GM18951 (cell line): Measurements from ENCODE around the gene BRPF3.
A peak's percentile ranks its signal among the peaks of the same experiment; 100 is the strongest.

Experiments used
- POLR2A ChIP-seq: IDR thresholded peaks from 4 replicates; pipeline ENCODE4 v1.6.1; 2011; ENCODE audit warnings: mild to moderate bottlenecking; ENCODE audit not compliant: insufficient read length, insufficient read depth; ENCODE audit errors: extremely low read depth
- in situ Hi-C: fragments of 300-500 bp; cut with MboI; formaldehyde crosslinking; loops from one replicate; pipeline ENCODE4 v1.12.0; 2022; ENCODE audit warnings: low sequenced_read_pairs, mixed read lengths, inconsistent platforms; ENCODE audit not compliant: unreplicated experiment

BRPF3 gene

DNA sequence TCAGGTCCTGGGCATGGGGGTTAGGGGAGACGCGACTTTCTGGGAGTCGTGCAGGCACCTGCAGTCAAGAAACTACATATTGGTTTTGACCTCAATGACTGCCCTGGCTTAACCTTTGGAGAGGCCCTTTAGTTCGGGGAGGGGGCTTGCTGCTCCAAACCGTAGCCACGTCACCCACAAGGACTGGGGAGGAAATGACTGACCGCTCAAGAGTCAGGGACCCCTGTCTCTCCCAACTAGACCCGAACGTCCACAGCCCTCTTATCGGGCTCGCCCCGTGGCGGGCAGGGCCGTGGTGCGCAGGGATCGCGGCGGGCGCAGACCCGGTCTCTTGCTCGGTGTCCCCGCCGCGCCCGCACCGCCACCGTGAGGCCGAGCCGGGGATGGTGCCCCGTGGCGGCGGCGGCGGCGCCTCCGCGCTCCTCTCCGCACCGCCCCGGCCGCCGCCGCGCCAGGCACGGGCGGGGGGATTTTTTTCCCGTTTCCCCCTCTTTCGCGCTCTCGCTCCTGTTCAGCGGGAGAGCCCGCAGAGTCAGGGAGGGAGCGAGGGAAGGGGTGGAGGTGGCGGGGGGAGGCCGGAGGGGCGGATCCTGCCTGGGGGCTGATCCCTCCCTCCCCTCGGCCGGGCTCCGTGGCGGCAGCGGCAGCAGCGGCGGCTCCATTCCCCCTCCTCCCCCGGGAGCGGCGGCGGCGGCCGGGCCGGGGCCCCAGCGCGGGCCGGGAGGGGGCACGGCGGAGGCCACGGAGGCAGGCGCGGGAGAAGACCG lies at the start of gene BRPF3:
Gene BRPF3, plus strand, starts transcription at position 632 of the 767 bp plus-strand sequence. CDS start 3,579 bp downstream, outside the sequence.
- TF ChIP-seq POLR2A, result peak; percentile 57
- in situ Hi-C loops, result loop anchor here (10.0 kb wide), 1 partner anchor 71 kb away; no protein-coding TSS in a partner anchor

DNA sequence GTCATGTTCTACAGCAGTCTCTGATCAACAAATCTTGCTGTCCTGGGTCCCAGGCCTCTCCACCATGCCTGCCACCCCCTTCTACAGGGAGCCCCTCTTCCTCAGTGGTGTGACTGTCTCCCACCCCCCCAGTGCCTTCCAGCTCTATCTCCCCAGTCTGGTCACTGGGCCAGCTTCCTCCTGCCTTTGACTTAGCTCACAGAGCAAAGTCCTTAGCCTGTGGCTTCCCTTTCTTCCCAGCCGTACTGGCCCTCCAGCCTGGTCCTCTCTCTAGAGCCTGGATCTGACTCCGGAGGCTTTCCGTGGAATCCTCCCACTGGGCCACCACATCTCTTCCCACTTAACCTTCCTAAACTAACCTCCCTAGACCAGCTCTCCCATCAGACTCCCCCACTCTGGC lies 49.2 kb upstream of the BRPF3 start:
- in situ Hi-C loops, result no loop called here
- TF ChIP-seq POLR2A, result no peak

DNA sequence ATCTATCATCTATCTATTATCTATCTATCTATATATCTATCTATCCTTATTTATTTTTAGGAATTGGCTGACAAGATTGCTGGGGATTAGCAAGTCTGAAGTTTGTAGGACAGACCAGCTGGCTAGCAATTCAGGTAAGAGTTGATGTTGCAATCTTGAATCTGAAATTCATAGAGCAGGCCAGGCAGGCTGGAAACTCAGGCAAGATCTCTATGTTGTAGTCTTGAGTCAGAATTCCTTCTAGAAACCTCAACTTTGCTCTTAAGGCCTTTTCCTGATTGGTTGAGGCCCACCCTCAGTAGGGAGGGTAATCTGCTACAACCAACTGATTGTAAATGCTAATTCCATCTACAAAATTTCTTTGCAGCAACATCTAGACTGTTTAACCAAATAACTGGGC lies 47.1 kb upstream of the BRPF3 start:
- in situ Hi-C loops, result no loop called here
- no peak for TF ChIP-seq POLR2A

DNA sequence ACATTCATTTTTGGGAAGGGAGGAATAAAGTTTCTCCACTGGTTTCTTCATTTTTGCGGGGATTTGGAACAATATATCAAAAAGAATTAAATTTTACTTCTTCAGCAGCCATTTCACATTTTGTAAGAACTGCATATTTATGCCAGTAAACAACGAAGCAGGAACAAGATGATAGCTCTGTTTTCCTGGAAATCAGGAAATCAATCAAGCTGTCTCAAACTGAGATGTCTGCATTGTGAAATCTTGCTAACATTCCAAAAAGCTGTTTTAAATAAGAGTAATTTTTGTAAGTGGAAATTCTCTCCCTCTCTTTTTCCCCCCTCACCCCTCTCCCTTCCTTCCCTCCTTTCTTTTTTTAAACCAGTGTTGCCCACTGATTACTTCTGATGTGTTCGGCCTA lies 46.3 kb upstream of the BRPF3 start:
- no peak for TF ChIP-seq POLR2A
- in situ Hi-C loops, result no loop called here

DNA sequence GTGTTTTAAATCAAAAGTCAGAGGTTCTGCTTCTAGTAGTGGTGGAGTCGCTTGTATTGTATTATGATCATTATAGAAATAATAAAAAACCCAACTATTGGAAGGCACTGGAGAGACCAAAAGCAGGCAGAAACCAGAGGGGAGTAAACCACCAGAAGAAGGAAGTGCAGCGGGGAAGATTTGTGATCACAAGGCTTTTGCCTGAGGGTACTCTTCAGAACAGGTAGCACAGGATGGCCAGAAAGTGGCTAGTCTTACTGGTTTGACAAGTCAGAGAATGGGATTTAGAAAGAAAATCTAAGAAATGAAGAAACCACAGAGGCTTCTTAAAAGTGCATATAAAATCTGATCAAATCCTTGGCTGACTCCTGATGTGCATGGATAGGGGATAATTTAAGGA lies 42.3 kb upstream of the BRPF3 start:
- in situ Hi-C loops, result no loop called here
- TF ChIP-seq POLR2A, result no peak

DNA sequence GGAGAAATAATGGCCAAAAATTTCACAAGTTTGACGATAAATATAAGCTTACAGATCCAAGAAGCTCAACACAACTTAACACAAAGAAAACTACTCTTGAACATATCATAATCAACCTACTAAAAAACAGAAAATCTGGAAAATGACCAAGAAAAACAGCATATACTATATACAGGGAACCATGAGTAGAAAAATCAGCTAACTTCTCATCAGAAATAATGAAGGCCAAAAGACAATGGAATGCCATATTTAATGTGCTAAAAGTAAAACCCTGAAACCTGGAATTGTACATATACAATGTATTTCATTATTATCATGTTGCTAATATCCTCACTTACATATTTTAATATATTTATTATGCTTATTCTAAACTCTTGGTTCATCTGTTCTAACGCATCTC lies 40.9 kb upstream of the BRPF3 start:
- TF ChIP-seq POLR2A, result no peak

DNA sequence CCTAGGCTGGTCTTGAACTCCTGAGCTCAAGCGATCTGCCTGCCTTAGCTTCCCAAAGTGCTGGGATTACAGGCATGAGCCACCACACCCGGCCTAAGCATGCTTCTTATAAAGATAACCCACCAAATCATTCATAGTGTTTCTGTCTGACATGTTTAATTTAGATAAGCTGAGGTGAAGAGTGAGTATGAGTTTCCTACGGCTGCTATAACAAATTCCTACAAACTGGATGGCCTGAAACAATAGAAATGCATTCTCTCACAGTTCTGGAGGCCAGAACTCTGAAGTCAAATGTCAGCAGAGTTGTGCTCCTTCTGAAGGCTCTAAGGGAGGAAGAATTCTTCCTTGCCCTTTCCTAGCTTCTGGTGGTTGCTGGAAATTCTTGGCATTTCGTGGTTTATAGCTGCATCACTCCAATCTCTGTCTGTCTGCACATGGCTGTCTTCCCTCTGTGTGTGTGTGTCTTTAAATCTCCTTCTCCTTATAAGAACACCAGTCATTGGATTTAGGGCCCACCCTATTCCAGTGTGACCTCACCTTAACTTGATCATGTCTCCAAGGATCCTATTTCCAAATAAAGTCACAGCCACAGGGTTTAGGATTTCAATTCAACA lies 36.3 kb upstream of the BRPF3 start:
- TF ChIP-seq POLR2A, result no peak
- in situ Hi-C loops, result no loop called here

More for the DNA sequence above, 40.9 kb upstream of the BRPF3 start:
- in situ Hi-C loops, result no loop called here

DNA sequence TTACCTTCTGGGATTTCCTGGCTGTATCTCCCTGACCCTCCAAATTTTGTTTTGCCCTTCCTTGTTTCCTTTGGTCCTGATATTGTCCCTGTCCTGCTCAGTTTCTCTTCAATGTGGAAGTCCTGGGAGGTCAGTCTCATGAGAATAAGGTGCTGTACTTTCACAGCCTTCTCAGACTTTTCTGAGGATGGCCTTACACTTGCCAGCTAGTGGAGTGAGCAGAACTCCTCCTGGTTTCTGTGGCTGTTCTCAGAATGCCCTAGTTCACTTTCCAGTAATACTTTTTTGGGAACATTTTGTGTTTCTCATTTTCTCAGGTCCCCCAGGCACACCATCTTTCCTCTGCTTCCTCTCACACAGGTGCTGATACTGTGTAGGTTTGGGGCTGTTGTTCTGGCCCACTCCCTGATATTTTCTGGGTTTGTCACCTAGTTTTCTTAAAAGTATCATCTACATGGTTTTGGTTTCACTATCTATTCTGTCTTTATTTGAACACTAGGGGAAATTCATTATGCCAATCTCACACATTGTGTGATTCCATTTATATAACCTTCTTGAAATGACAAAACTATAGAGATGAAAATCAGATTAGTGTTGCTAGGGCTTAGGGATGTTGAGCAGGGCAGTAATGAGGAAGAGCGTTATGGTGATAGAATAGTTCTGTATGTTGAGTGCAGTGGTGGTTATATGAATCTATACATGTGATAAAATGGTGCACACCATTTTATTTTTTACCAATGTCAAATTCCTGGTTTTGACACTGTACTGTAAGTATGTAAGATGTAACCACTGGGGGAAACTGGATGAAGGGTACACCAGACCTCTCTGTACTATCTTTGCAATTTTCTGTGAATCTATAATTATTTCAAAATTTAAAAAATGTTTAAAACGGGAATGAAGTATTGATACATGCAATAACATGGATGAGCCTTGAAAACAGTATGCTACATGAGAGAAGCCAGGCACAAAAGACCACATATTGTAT lies 27.2 kb upstream of the BRPF3 start:
- TF ChIP-seq POLR2A, result no peak
- in situ Hi-C loops, result loop anchor here (5.0 kb wide), 1 partner anchor 32 kb away; no protein-coding TSS in a partner anchor

DNA sequence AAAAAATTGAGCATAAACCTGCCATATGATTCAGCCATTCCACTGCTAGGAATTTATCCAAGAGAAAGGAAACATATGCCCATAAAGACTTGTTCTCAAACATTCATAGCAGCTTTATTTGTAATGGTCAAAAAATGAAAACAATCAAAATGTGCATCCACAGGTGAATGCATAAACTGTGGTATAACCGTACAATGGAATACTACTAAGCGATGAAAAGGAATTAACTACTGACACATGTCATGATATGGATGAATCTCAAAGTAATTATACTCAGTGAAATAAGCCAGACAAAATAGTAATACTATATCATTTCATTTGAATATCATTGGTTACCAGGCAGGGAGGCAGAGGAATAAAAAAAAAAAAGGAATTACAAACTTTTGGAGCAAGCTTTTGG lies 25.8 kb upstream of the BRPF3 start:
- in situ Hi-C loops, result loop anchor here (5.0 kb wide), 1 partner anchor 33 kb away; no protein-coding TSS in a partner anchor
- TF ChIP-seq POLR2A, result no peak

DNA sequence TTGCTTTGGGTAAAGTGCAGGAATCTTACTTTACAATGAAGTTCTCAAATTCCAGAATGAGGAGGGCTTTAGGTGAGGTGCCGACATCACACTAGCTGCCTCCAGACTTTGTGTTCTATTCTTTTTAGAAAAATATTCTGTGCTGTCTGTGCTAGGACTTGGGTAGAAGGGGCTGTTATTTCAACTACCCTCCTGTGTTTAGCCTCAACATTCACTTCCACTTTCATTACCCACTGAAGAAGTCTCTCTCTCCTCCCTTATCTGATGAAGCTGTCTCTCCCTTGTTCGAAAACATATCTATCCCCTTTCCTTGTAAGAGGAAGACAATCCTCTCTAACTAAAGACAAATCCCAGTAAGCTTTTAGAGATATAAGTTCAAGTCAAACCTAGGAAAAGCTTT lies 25.0 kb upstream of the BRPF3 start:
- in situ Hi-C loops, result loop anchor here (5.0 kb wide), 1 partner anchor 34 kb away; no protein-coding TSS in a partner anchor
- no peak for TF ChIP-seq POLR2A

DNA sequence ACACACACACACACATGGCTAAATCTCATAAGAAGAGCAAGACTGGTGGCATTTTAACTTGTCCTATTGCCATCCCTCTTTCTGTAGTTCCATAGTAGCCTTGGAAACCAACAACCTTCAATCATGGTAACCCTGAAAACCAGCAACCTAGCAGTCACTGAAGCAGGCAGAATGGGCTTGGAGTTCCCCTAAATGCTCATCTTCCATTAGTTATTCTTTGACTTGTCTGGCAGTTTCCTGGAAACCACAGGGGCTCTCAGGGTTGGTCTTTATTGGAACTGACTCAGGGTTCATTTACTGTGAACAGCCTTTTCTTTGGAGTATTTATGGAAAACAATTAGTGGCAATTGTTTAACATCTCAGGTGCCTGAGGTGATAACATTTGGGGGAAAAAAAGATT lies 19.4 kb upstream of the BRPF3 start:
- TF ChIP-seq POLR2A, result no peak
- in situ Hi-C loops, result no loop called here

DNA sequence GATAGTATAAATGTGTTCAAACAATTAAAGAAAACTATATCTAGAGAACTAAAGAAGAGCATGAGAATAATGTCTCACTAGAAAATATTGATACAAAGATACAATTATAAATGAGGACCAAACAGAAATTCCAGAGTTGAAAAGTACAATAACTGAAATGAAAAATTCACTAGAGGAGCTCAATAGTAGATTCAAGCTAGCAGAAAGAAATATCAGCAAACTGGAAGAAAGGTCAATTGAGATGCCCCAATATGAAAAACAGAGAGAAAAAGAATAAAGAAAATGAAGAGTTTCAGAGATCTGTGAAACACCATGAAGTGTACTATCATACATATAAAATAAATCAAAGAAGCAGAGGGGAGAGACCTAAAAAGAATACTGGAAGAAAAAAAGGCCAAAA lies 18.0 kb upstream of the BRPF3 start:
- in situ Hi-C loops, result no loop called here
- TF ChIP-seq POLR2A, result no peak

DNA sequence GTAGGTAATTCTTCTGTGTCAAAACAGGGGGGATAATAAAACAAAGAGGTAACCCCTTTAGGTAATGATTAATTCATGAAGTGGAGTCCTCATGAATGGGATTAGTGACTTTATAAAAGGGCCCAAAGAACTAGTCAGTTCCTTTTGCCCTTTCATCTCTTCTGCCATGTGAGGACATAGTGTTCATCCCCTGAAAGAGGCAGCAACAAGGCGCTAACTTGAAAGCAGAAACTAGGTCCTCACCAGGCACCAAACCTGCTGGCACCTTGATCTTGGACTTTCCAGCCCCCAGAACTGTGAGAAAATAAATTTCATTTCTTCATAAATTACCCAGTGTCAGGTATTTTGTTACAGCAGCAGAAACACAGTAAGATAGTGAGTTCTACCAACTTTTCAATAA lies 16.4 kb upstream of the BRPF3 start:
- in situ Hi-C loops, result no loop called here
- TF ChIP-seq POLR2A, result no peak
